Coronary artery (tissue), 2 donors: ENCODE results near the gene PEX26.

Experiments
- DNase-seq: peaks from one replicate; pipeline ENCODE4 v3.0.0-alpha.2; 2017; ENCODE audit warnings: low spot score
- H3K27ac ChIP-seq, 2 donors: fragments of 200-600 bp; sonication (generic); one replicate each; pipeline ENCODE4 v1.5.1; 2016 to 2019
- H3K4me3 ChIP-seq: fragments of 200-600 bp; sonication (generic); 2 replicates; pipeline ENCODE4 v1.5.1; 2016; ENCODE audit warnings: mild to moderate bottlenecking, moderate library complexity
- CTCF ChIP-seq: fragments of 200-600 bp; sonication (generic); IDR thresholded peaks from one replicate; pipeline ENCODE4 v1.5.1; 2019; ENCODE audit warnings: antibody characterized with exemption

The PEX26 gene

GRCh38 chr22:18110954-18111758 lies 33.4 kb downstream of the PEX26 start:
- no peak for DNase-seq
- H3K27ac ChIP-seq, result peak overlapping the region; percentile 32 to 78
- no peak for TF ChIP-seq CTCF
- peak overlapping the region; percentile 72 for H3K4me3 ChIP-seq

GRCh38 chr22:18111759-18112330 lies 34.1 kb downstream of the PEX26 start:
- TF ChIP-seq CTCF, result no peak
- Histone ChIP-seq H3K4me3 (peak overlapping the region; percentile 72), H3K27ac (peak overlapping the region in 1 of 2 donors; percentile 78)
- DNase-seq, result no peak

GRCh38 chr22:18112440-18112839 lies 34.6 kb downstream of the PEX26 start:
- no peak for DNase-seq
- TF ChIP-seq CTCF, result no peak
- Histone ChIP-seq H3K4me3 (no peak overlapping the region), H3K27ac (no peak overlapping the region)

- Histone ChIP-seq H3K27ac (peak overlapping the region in 1 of 2 donors; percentile 31), H3K4me3 (no peak overlapping the region)
- no peak for TF ChIP-seq CTCF
- DNase-seq, result no peak
These were observed 36.0 kb downstream of the PEX26 start for GRCh38 chr22:18113680-18114394.

- H3K27ac ChIP-seq, result no peak overlapping the region
- no peak for TF ChIP-seq CTCF
- no peak for DNase-seq
- no peak overlapping the region for H3K4me3 ChIP-seq
These were observed 36.7 kb downstream of the PEX26 start for GRCh38 chr22:18114495-18114894.

- Histone ChIP-seq H3K27ac (peak overlapping the region in 1 of 2 donors; percentile 64), H3K4me3 (no peak overlapping the region)
- DNase-seq, result no peak
- no peak for TF ChIP-seq CTCF
These were observed 37.3 kb downstream of the PEX26 start for GRCh38 chr22:18114976-18115652.
